Activated T-helper 2 cell treated with anti-CD3 and anti-CD28 coated beads, Interferon-gamma antibody, Interleukin-2, Interleukin-4, amounts not matched to agents 10 μg/mL and 5 μg/mL and 100 μg/mL, durations not matched to agents 14 hours and 24 hours and 36 hours (primary cell): ENCODE data around the gene FBXO34. TPM values are rescaled to one million over a fixed set of nuclear protein-coding genes. Genes with fewer than 3 reads are reported as not detected.
"Not testable (repeated sequence)": the region's sequence is repeated elsewhere in the genome, so short reads cannot be mapped to it uniquely, and the experiment has no call there.

ENCODE experiments used
- DNase-seq: peaks from one replicate; pipeline ENCODE4 v3.0.0; 2021; ENCODE audit warnings: low spot score
- H3K27ac Mint-ChIP-seq: one replicate; pipeline ENCODE4 v1.8.0; 2021; ENCODE audit warnings: mixed read lengths
- H3K27me3 Mint-ChIP-seq: one replicate; pipeline ENCODE4 v1.8.0; 2021; ENCODE audit warnings: low read depth, mixed read lengths
- H3K36me3 Mint-ChIP-seq: one replicate; pipeline ENCODE4 v1.8.0; 2021; ENCODE audit warnings: low read depth, mixed read lengths
- H3K4me1 Mint-ChIP-seq: one replicate; pipeline ENCODE4 v1.8.0; 2021; ENCODE audit warnings: low read depth, mixed read lengths
- H3K4me3 Mint-ChIP-seq: one replicate; pipeline ENCODE4 v1.8.0; 2021; ENCODE audit warnings: low read depth, mild to moderate bottlenecking, moderate library complexity, mixed read lengths
- H3K9me3 Mint-ChIP-seq: one replicate; pipeline ENCODE4 v1.8.0; 2021; ENCODE audit warnings: mixed read lengths
- intact Hi-C: fragments of 100-400 bp; cut with micrococcal nuclease; formaldehyde crosslinking; loops from one replicate; pipeline ENCODE4 v1.15.1; 2023
- total RNA-seq: library from RNA; stranded (reverse); gene quantifications from 2 replicates; pipeline ENCODE4 v1.2.3, GENCODE V29; 2022

The FBXO34 gene
- total RNA-seq, 1 donor from 2014 or later = 19.7 TPM

- no peaks in the 10 kb centered on the region for H3K27me3 Mint-ChIP-seq
- H3K9me3 Mint-ChIP-seq = no peaks in the 10 kb centered on the region
- peaks cover 45% of the 10 kb centered on the region for H3K4me1 Mint-ChIP-seq
- intact Hi-C loops = loop anchor here (5.0 kb wide), 1 partner anchor 35 kb away; no protein-coding TSS in a partner anchor
- H3K4me3 Mint-ChIP-seq = no peak overlapping the region
- DNase-seq = no peak
- H3K36me3 Mint-ChIP-seq = peaks cover 30% of the 10 kb centered on the region
- no peak overlapping the region for H3K27ac Mint-ChIP-seq
Observed at GRCh38 chr14:55302367-55303124, 31.3 kb downstream of the FBXO34 start.

GRCh38 chr14:55303125-55303499 is 31.9 kb downstream of the FBXO34 start:
- Mint-ChIP-seq H3K9me3 (no peaks in the 10 kb centered on the region), H3K4me3 (no peak overlapping the region), H3K27me3 (no peaks in the 10 kb centered on the region), H3K4me1 (peaks cover 40% of the 10 kb centered on the region), H3K27ac (no peak overlapping the region), H3K36me3 (peaks cover 29% of the 10 kb centered on the region)
- DNase-seq = no peak
- intact Hi-C loops = loop anchor here (5.0 kb wide), 1 partner anchor 34 kb away; no protein-coding TSS in a partner anchor

- intact Hi-C loops = loop anchor here (5.0 kb wide), 1 partner anchor 34 kb away; no protein-coding TSS in a partner anchor
- peaks cover 24% of the 10 kb centered on the region for H3K36me3 Mint-ChIP-seq
- no peak overlapping the region for H3K4me3 Mint-ChIP-seq
- H3K27me3 Mint-ChIP-seq = no peaks in the 10 kb centered on the region
- H3K27ac Mint-ChIP-seq = no peak overlapping the region
- H3K4me1 Mint-ChIP-seq = peaks cover 36% of the 10 kb centered on the region
- no peaks in the 10 kb centered on the region for H3K9me3 Mint-ChIP-seq
- DNase-seq = no peak
Observed at GRCh38 chr14:55303691-55304145, 32.5 kb downstream of the FBXO34 start.

GRCh38 chr14:55306938-55307589 is 35.8 kb downstream of the FBXO34 start:
- Mint-ChIP-seq H3K4me3 (no peak overlapping the region), H3K36me3 (peaks cover 30% of the 10 kb centered on the region), H3K27me3 (no peaks in the 10 kb centered on the region), H3K4me1 (peaks cover 15% of the 10 kb centered on the region), H3K9me3 (peaks cover 19% of the 10 kb centered on the region), H3K27ac (no peak overlapping the region)
- intact Hi-C loops = no loop called here
- no peak for DNase-seq

- Mint-ChIP-seq H3K4me1 (peaks cover 8% of the 10 kb centered on the region), H3K27me3 (no peaks in the 10 kb centered on the region), H3K27ac (no peak overlapping the region), H3K9me3 (peaks cover 37% of the 10 kb centered on the region), H3K4me3 (no peak overlapping the region), H3K36me3 (peaks cover 50% of the 10 kb centered on the region)
- DNase-seq = no peak
- intact Hi-C loops = no loop called here
Observed at GRCh38 chr14:55309154-55309553, 37.9 kb downstream of the FBXO34 start.

- Mint-ChIP-seq H3K4me3 (no peak overlapping the region), H3K27ac (no peak overlapping the region), H3K4me1 (peaks cover 10% of the 10 kb centered on the region), H3K27me3 (no peaks in the 10 kb centered on the region), H3K36me3 (peaks cover 54% of the 10 kb centered on the region), H3K9me3 (peaks cover 39% of the 10 kb centered on the region)
- intact Hi-C loops = no loop called here
- DNase-seq = no peak
Observed at GRCh38 chr14:55309761-55310365, 38.6 kb downstream of the FBXO34 start.

- intact Hi-C loops, H3K27me3 Mint-ChIP-seq, H3K27ac Mint-ChIP-seq, H3K4me3 Mint-ChIP-seq, DNase-seq: not testable (repeated sequence)
- H3K36me3 Mint-ChIP-seq = peaks cover 74% of the 10 kb centered on the region
- H3K4me1 Mint-ChIP-seq = peaks cover 11% of the 10 kb centered on the region
- H3K9me3 Mint-ChIP-seq = peaks cover 50% of the 10 kb centered on the region
Observed at GRCh38 chr14:55312379-55313030, 41.3 kb downstream of the FBXO34 start.

GRCh38 chr14:55313480-55313879 is 42.3 kb downstream of the FBXO34 start:
- intact Hi-C loops = no loop called here
- peaks cover 74% of the 10 kb centered on the region for H3K36me3 Mint-ChIP-seq
- peaks cover 11% of the 10 kb centered on the region for H3K4me1 Mint-ChIP-seq
- no peaks in the 10 kb centered on the region for H3K27me3 Mint-ChIP-seq
- no peak for DNase-seq
- H3K4me3 Mint-ChIP-seq = no peak overlapping the region
- peaks cover 50% of the 10 kb centered on the region for H3K9me3 Mint-ChIP-seq
- peak overlapping the region; percentile 1 for H3K27ac Mint-ChIP-seq

- no peaks in the 10 kb centered on the region for H3K27me3 Mint-ChIP-seq
- no peak overlapping the region for H3K4me3 Mint-ChIP-seq
- peaks cover 11% of the 10 kb centered on the region for H3K4me1 Mint-ChIP-seq
- peaks cover 77% of the 10 kb centered on the region for H3K36me3 Mint-ChIP-seq
- intact Hi-C loops = no loop called here
- no peak overlapping the region for H3K27ac Mint-ChIP-seq
- peaks cover 50% of the 10 kb centered on the region for H3K9me3 Mint-ChIP-seq
- DNase-seq = no peak
Observed at GRCh38 chr14:55314449-55314848, 43.2 kb downstream of the FBXO34 start.

GRCh38 chr14:55316564-55316963 is 45.3 kb downstream of the FBXO34 start:
- peaks cover 31% of the 10 kb centered on the region for H3K9me3 Mint-ChIP-seq
- peaks cover 62% of the 10 kb centered on the region for H3K36me3 Mint-ChIP-seq
- no peak overlapping the region for H3K4me3 Mint-ChIP-seq
- H3K4me1 Mint-ChIP-seq = peaks cover 8% of the 10 kb centered on the region
- intact Hi-C loops = no loop called here
- no peaks in the 10 kb centered on the region for H3K27me3 Mint-ChIP-seq
- no peak for DNase-seq
- no peak overlapping the region for H3K27ac Mint-ChIP-seq

- intact Hi-C loops = no loop called here
- H3K27ac Mint-ChIP-seq = no peak overlapping the region
- peaks cover 8% of the 10 kb centered on the region for H3K4me1 Mint-ChIP-seq
- no peak overlapping the region for H3K4me3 Mint-ChIP-seq
- no peak for DNase-seq
- H3K36me3 Mint-ChIP-seq = peaks cover 52% of the 10 kb centered on the region
- H3K27me3 Mint-ChIP-seq = no peaks in the 10 kb centered on the region
- peaks cover 24% of the 10 kb centered on the region for H3K9me3 Mint-ChIP-seq
Observed at GRCh38 chr14:55317542-55318306, 46.5 kb downstream of the FBXO34 start.

GRCh38 chr14:55318694-55319093 is 47.5 kb downstream of the FBXO34 start:
- no peak for DNase-seq
- peaks cover 14% of the 10 kb centered on the region for H3K9me3 Mint-ChIP-seq
- no peak overlapping the region for H3K4me3 Mint-ChIP-seq
- H3K27ac Mint-ChIP-seq = no peak overlapping the region
- peaks cover 43% of the 10 kb centered on the region for H3K36me3 Mint-ChIP-seq
- intact Hi-C loops = no loop called here
- no peaks in the 10 kb centered on the region for H3K27me3 Mint-ChIP-seq
- H3K4me1 Mint-ChIP-seq = peaks cover 3% of the 10 kb centered on the region
